HG03469 (cell line): Measurements from ENCODE around the gene DPEP2NB.

Source experiments
- ATAC-seq: cut with Tn5 transposase; IDR thresholded peaks from one replicate; pipeline ENCODE4 v1.9.1; 2021; ENCODE audit warnings: mild to moderate bottlenecking, moderate library complexity, moderate number of reproducible peaks; ENCODE audit not compliant: unreplicated experiment

The DPEP2NB gene

DNA sequence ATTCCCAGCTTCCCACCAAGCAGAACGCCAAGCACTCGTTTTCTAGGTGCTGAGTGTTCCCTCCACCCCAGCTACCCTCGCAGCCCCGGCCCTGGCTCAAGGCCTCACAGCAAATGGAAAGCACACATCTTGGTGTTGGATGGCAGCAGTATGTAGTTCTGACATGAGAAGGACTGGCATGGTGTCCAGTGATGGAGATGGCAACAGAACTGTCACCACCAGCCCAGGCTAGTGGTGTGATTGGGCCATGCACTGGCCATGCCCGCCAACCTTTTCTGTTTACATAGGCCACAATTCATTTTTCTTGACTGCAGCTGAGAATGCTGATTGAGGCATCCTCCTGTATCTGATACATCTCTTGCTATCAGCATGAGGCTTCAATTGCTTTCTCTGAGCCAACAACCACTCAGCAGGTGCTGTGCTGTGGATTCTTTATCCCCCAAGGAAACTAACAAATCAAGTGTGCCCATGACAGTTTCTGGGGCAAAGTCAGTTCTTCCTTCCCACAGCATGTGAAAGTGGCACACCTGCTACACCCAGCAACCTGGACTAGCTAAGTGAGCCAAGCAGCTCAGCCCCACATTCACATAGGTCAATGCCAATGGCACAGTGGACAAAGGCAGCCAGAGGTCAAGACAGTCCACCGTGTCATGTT is 51.1 kb downstream of the DPEP2NB start:
- no peak for ATAC-seq

DNA sequence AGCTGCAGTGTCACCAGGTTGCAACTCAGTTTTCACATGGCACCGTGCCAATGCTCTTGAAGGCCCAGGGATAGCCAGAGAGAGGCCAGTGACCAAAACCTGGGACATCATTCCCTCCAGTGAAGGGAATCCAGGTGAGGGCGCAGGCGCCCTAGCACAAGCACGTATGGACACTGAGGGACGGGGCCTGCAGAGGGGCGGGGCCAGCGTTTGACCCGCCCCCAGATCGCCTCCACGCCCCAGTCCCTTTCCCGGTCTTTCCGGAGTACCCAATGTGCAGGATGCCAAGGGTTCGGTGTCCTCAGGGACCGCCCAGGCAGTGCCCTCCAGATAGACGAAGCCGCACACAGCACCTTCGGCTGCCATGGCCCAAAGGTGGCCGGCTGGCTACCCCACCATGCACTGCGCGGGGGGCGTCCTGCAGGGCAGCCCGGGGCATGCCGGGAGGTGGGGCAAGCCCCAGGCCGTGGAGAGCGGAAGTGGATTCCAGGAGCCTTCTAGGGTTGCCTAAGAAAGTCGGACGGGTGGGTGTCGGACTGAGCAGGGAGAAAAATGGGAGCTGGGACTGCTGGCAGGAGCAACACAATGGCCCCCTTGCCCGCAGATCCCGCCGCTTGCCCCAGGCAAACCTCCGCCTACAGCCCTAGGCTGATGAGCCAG is 51.9 kb downstream of the DPEP2NB start:
- no peak for ATAC-seq
